HG03520 (cell line): Measurements from ENCODE around the gene CELF2.

Experiments
- ATAC-seq: cut with Tn5 transposase; IDR thresholded peaks from one replicate; pipeline ENCODE4 v1.9.1; 2021; ENCODE audit warnings: mild to moderate bottlenecking, moderate library complexity; ENCODE audit not compliant: unreplicated experiment

The CELF2 gene

GRCh38 chr10:11152801-11153200 lies 135.1 kb downstream of the CELF2 start:
- no peak for ATAC-seq

DNA sequence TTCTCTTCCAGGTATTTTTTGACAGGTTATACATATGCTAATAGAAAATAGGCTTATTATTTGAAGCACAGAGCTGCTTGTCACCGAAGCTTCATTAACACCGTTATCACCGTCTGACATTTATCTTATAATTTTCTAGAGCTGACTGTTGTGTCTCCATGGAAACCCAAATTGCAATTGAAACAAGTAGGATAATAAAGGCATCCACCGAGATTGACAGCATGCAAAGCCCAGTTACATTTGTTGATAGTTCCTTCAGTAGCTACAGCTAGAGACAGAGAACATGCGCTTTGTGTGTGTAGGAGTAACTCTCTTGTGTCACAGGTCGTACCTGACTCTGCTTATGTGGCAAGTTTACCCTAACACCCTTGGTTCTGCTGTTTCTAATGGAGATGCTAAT lies 135.6 kb downstream of the CELF2 start:
- no peak for ATAC-seq

DNA sequence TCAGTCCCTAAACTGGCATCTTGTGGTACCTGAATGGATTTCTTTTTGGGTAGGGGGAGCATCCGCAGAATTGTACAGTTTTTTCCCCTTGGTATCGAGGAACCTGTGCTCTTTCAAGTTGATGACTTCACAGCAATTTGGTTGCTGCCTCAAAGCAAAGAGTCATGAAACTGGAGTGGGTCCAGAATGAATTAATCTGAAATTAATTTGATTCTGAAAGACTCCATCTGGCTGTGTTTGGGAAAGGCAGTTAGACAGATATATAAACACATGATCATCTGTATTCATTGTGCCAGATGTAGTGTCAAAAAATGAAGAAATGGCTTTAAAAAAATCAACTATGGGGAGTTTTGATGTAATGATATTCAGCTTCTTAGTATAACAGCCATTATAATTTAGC lies 136.1 kb downstream of the CELF2 start:
- ATAC-seq, result no peak

- no peak for ATAC-seq
Observed at GRCh38 chr10:11154333-11154732, 136.7 kb downstream of the CELF2 start.

GRCh38 chr10:11154849-11155498 lies 137.3 kb downstream of the CELF2 start:
- ATAC-seq, result no peak

GRCh38 chr10:11156480-11156879 lies 138.8 kb downstream of the CELF2 start:
- no peak for ATAC-seq

- ATAC-seq, result no peak
Observed at GRCh38 chr10:11157292-11158076, 139.8 kb downstream of the CELF2 start.

DNA sequence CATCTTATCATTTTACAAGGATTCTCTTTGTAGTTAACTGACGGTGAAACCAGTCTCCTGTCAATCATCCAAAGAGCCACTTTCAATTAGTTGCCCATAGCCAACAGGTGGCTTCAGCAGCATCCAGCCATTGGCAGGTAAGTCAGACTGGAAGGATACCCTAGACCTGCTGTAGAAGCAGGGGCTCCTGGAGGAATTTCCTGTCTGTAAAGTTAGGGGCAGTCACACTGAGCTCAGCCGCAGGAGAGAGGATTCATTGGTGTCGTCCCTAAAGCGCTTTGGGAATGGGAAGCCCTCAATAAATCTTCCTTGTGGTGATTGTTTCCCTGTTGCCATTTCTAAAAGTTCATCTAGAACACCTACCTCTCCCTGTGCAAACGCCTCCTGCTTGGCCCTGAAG lies 140.4 kb downstream of the CELF2 start:
- no peak for ATAC-seq

GRCh38 chr10:11159543-11160215 lies 142.0 kb downstream of the CELF2 start:
- ATAC-seq, result no peak

DNA sequence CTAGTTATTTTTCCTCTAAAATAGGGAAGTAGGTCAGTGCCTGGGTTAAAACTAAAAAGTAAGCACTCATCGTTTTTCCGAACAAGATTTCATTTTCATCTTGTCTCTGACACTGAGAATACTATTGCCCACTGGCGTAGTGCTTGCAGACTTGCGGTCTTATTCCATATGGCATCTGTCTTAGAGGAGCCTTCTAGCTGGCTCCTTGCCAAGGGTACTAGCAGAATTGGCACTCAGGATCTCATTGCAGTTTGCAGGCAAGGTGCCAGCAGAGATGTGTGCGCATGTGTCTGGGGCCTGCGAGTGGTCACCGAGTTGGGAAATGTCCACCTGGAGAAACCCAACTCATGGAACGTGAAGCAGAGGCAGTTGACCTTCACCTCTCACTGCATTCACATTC lies 143.4 kb downstream of the CELF2 start:
- ATAC-seq, result no peak

GRCh38 chr10:11161910-11162309 lies 144.2 kb downstream of the CELF2 start:
- ATAC-seq, result no peak

DNA sequence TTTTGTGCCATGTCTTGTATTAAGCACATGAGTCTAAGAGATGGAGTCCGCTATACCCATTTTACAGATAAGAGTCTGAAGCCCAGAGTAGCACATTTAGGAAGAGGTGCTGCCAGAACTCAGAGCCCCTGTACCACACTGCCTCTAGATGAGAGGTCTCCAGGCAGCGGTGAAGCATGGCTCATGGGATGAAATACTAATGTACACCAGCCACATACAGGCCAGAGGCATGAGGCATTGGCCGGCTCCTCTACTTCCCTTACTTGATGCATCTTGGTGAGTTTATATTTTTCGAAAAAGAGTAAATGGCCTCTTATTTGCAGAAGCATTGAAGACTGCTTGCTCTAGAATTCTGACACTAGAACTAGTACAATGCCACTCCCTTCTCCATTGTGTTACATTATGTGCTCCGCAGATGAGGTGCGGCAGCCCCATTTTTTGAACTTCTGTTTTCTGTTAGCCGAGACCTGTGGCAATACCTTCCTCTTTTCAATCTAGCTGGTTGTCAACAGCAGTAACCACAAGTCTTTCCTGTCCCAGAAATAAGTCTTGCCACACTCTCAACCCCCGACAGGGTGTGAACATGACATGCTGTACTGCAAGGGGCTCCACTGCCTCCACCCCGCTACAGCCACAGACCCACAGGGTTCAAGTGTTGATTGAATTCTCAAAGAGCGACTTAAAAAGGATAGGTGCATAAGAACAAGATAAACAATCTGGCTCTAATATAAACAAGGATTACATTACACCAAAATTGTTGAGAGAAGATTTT lies 145.3 kb downstream of the CELF2 start:
- ATAC-seq, result peak; percentile 53

DNA sequence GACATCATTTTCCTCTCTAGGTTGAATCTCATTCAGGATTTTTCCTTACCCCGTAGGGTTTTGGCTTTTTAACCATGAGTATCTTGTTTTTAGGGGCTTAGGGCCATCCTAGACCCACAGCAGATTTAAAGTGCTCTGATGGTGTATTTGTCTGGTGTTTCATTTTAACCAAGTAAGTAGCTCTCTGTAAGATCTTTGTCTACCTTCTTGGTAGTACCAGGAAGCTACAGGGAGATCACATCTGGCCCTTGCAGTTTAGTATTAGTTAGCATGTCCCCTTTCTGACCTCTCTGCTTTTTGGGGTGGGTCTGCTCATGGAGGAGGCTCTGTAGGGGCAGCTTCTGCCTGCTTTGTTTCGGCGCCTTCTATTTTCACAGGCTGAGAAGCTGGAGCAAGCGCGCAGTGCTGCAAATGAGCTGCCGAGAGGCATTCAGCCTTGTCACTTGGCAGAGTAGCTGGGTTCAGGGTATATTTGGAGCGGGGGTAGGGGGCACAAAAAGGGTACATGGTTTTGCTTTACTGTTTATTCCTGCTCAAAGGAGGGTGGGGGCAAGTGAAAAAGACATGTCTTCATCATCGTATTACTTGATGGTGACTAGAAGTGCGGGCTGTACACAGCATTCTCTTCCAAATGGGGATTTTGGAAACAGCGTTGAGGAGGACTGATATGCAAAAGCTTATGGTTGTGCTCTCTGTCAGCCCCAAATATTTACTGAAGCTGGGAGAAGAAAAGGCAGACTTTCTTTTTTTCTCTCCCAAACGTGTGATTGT lies 146.3 kb downstream of the CELF2 start:
- no peak for ATAC-seq

DNA sequence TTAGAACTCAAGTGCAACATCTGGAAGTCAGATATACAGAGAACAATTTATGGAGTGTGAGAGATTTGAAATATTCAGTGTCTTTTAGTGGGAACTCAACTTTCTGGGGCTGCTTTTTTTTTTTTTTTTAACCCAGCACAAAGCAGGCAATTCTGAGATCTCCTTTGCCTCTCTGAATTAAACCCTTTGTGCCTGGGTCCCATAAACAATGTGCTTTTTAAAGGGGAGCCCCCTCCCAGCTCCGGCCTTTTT lies 146.8 kb downstream of the CELF2 start:
- ATAC-seq, result no peak

GRCh38 chr10:11164803-11165590 lies 147.3 kb downstream of the CELF2 start:
- peak; percentile 20 for ATAC-seq

DNA sequence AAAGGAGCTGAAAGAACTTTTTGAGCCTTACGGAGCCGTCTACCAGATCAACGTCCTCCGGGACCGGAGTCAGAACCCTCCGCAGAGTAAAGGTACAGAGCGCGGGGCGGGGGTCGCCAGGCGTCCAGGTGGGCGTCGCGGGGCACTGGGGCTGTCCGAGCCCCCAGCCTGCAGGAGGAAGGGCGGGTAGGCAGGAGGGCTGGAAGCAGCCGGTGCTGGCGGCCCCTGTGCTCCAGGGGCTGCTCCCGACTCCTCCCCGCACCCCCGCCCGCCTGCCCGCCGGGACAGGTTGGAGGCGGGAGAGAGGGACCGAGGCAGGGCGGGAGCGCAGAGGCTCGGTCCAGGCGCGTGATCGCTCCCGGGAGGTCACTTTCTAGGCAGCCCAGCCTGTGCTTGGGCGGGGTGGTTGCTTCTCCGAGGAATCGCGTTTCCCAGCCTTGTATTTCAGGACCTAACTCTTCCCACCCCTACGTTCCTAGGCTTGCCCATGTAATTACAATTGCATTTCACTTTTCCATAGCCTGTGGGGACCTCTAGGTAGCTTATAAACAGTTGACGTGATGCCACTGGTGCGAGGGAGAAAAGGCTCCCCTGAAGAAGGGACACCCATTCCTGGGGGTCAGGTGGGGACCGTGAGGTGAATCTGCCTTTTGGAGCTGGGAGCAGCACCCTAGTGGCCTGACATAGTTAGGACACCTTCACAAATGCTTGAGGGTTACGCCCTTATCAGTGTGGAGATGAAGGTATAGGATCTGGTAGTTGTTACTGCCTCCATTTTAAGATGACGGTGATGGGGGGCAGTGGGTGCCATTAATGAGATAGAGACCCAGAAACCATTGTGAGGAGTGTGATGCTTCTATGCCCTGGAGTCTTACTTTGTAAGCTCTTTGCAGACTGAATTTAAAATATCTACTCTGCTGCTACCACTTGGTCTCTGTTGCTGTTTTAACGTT lies 148.2 kb downstream of the CELF2 start:
- peak; percentile 54 for ATAC-seq

DNA sequence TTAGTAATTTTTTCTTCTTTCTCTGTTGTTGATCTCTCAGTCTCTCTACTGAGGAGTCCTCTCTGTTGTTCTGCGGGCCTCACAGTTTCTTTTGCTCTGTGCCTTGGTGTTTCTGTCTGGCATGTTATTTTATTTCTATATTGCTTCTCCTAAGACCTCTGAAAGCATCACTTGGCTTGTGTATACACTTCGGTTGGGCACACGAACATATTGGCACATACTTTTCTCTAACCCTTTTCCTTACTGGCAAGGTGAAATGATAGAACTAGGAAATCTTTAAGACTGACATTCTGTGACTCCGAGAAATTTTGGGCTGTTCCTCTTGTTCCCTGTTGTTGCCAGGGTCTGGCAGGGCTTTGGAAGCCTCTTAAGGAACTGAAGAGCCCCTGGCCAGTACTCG lies 148.9 kb downstream of the CELF2 start:
- ATAC-seq, result no peak

DNA sequence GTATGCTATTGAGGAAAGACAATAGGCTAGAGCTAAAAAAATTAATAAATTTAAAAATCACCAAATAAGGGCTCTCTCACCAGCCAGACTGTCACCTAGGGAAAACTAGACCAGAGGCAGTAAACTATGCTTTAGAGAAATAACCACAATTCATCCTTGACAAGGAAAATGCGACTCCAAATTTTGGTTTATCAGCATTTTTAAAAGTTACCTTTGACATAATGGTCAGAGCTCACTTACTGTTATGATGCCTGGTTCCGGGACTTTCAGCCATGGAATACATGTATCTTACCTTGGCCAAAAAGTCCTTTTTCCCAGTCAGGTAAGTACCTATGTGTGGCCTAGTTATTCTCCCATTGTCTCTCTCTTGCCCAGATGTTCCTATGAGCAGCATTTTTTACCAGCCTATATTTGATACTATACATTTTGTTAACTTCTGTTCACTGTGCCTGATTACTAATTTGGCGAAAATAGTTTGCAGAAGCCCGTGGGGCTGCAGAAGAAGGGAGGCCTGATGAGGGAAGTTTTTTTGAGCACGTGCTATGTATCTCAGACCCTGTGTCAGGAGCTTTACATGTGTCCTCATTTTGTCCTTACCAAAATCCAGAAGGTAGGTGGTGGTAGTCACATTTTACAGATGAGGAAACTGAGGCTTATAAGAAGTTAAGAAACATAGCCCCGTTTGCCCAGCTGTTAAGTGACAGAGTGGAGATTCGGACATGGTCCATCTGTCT lies 149.7 kb downstream of the CELF2 start:
- ATAC-seq, result no peak
